ENCODE results near the gene RAD51B.

GRCh38 chr14:68235011-68235410 lies 415.4 kb downstream of the RAD51B start:
- TF ChIP-seq CTCF (IDR thresholded peaks at IDR 0.05) (no peak), POLR2A (IDR thresholded peaks at IDR 0.05) (no peak)
